CD14-positive monocyte (primary cell): ENCODE measurements around the gene MLC1. TPM values are rescaled to one million over a fixed set of nuclear protein-coding genes. Genes with fewer than 3 reads are reported as not detected.
A peak's percentile ranks its signal among the peaks of the same experiment; 100 is the strongest.

Experiments used
- DNase-seq, 3 donors: peaks; one replicate each; pipeline ENCODE4 v3.0.0-alpha.2; 2011 to 2022
- H2AFZ ChIP-seq: 2 replicates; pipeline ENCODE4 v1.6.0; 2012; ENCODE audit warnings: mild to moderate bottlenecking, low read depth, low read length, inconsistent platforms; ENCODE audit not compliant: insufficient read depth, poor library complexity, severe bottlenecking
- H3K27ac ChIP-seq, 2 donors: 1 replicate in 1 of 2; 2 replicates in 1 of 2; pipeline ENCODE4 v1.5.1; 2012 to 2013; ENCODE audit warnings: low read length in 2 of 2, control low read depth in 1 of 2, inconsistent platforms in 1 of 2, low read depth in 1 of 2, mild to moderate bottlenecking in 1 of 2
- H3K27me3 ChIP-seq, 2 donors: one replicate each; pipeline versions ENCODE4 v1.6.0 to v1.6.1; 2011 to 2013; ENCODE audit warnings: low read length in 2 of 2; ENCODE audit not compliant: control insufficient read depth in 2 of 2, insufficient read depth in 2 of 2
- H3K36me3 ChIP-seq, 2 donors: replicated peaks in 1 of 2; 1 replicate in 1 of 2; 2 replicates in 1 of 2; pipeline versions ENCODE4 v1.5.1 to v1.6.1; 2012 to 2013; ENCODE audit warnings: low read length in 2 of 2, control low read depth in 1 of 2, inconsistent platforms in 1 of 2, mild to moderate bottlenecking in 1 of 2; ENCODE audit not compliant: insufficient read depth in 2 of 2, control insufficient read depth in 1 of 2
- H3K4me1 ChIP-seq, 2 donors: 1 replicate in 1 of 2; 2 replicates in 1 of 2; pipeline versions ENCODE4 v1.5.1 to v1.6.1; 2012 to 2013; ENCODE audit warnings: low read length in 2 of 2, control low read depth in 1 of 2, inconsistent platforms in 1 of 2, mild to moderate bottlenecking in 1 of 2, moderate library complexity in 1 of 2; ENCODE audit not compliant: insufficient read depth in 2 of 2, control insufficient read depth in 1 of 2
- H3K4me2 ChIP-seq: replicated peaks from 2 replicates; pipeline ENCODE3; 2012; ENCODE audit warnings: low read length, moderate library complexity, mild to moderate bottlenecking; ENCODE audit not compliant: poor library complexity, severe bottlenecking; ENCODE audit errors: extremely low read depth
- H3K4me3 ChIP-seq, 3 experiments: fragments of 200-600 bp in 1 of 3; sonication (generic) in 1 of 3; replicated peaks in 1 of 3; 1 replicate in 2 of 3; 2 replicates in 1 of 3; pipeline ENCODE4 v1.5.1; 2011 to 2013; ENCODE audit warnings: low read length in 3 of 3, mild to moderate bottlenecking in 3 of 3, control low read depth in 2 of 3, low read depth in 2 of 3, inconsistent platforms in 1 of 3, moderate library complexity in 1 of 3
- H3K79me2 ChIP-seq: 2 replicates; pipeline ENCODE4 v1.6.0; 2012; ENCODE audit warnings: mild to moderate bottlenecking, control low read depth, inconsistent platforms, low read length, moderate library complexity; ENCODE audit not compliant: insufficient read depth
- H3K9ac ChIP-seq: 2 replicates; pipeline ENCODE4 v1.6.0; 2017; ENCODE audit warnings: low read length, mild to moderate bottlenecking; ENCODE audit not compliant: insufficient read depth, poor library complexity, severe bottlenecking
- H3K9me3 ChIP-seq, 2 donors: replicated peaks in 1 of 2; 1 replicate in 1 of 2; 2 replicates in 1 of 2; pipeline versions ENCODE4 v1.5.1 to v1.6.1; 2012 to 2013; ENCODE audit warnings: low read length in 2 of 2, control low read depth in 1 of 2; ENCODE audit not compliant: control insufficient read depth in 1 of 2, insufficient read depth in 1 of 2
- H4K20me1 ChIP-seq: 2 replicates; pipeline ENCODE4 v1.6.0; 2012; ENCODE audit warnings: mild to moderate bottlenecking, low read length, control low read depth, moderate library complexity; ENCODE audit not compliant: insufficient read depth
- H3K27ac Mint-ChIP-seq, 7 donors: one replicate each; pipeline ENCODE4 v1.8.0; 2020; ENCODE audit warnings: mild to moderate bottlenecking in 7 of 7, mixed read lengths in 7 of 7, moderate library complexity in 6 of 7, inconsistent platforms in 2 of 7
- H3K27me3 Mint-ChIP-seq, 3 donors: one replicate each; pipeline ENCODE4 v1.8.0; 2021 to 2022; ENCODE audit warnings: low read depth in 3 of 3, mild to moderate bottlenecking in 3 of 3, mixed read lengths in 3 of 3, moderate library complexity in 3 of 3, inconsistent platforms in 1 of 3
- H3K36me3 Mint-ChIP-seq, 2 donors: one replicate each; pipeline ENCODE4 v1.8.0; 2020; ENCODE audit warnings: mixed read lengths in 2 of 2, inconsistent platforms in 1 of 2, mild to moderate bottlenecking in 1 of 2
- H3K4me1 Mint-ChIP-seq: one replicate; pipeline ENCODE4 v1.8.0; 2020; ENCODE audit warnings: mild to moderate bottlenecking, mixed read lengths
- H3K4me3 Mint-ChIP-seq, 2 donors: one replicate each; pipeline ENCODE4 v1.8.0; 2020; ENCODE audit warnings: mild to moderate bottlenecking in 2 of 2, mixed read lengths in 2 of 2, moderate library complexity in 1 of 2
- H3K9me3 Mint-ChIP-seq, 7 donors: one replicate each; pipeline ENCODE4 v1.8.0; 2020 to 2022; ENCODE audit warnings: mixed read lengths in 7 of 7, mild to moderate bottlenecking in 6 of 7, moderate library complexity in 6 of 7, inconsistent platforms in 2 of 7
- CTCF ChIP-seq: fragments of 200-600 bp; IDR thresholded peaks from one replicate; pipeline ENCODE4 v1.8.0; 2022; ENCODE audit warnings: antibody characterized with exemption, mild to moderate bottlenecking
- whole genome bisulfite sequencing: methylation state at CpG from one replicate; pipeline ENCODE4 v1.1.5; 2013; ENCODE audit warnings: missing lambda C conversion rate; ENCODE audit not compliant: insufficient coverage; 5-methylcytosine and 5-hydroxymethylcytosine counted together
- intact Hi-C, 2 donors: fragments of 100-400 bp; cut with micrococcal nuclease; formaldehyde crosslinking; loops; one replicate each; pipeline versions ENCODE4 v1.15.0 to v1.15.1; 2023
- polyA plus RNA-seq, 3 donors: library from polyadenylated mRNA; depleted of rRNA in 1 of 3; unstranded in 2 of 3; stranded (reverse) in 1 of 3; fragments of 300-500 nt in 2 of 3; fragments of >200 nt in 1 of 3; fragmentation: Illumina TruSeq in 2 of 3; gene quantifications; 1 replicate in 2 of 3; 2 replicates in 1 of 3; pipeline ENCODE4 v1.2.3, GENCODE V29; 2012 to 2021

Gene MLC1
- polyA plus RNA-seq, 3 donors = 1.6 to 3.6 (median 1.8) TPM

GRCh38 chr22:50112151-50113118 lies 27.2 kb upstream of the MLC1 start:
- Histone ChIP-seq H3K9ac (peak overlapping the region; percentile 44), H3K27me3 (no peaks in the 10 kb centered on the region), H3K4me2 (peak overlapping the region; percentile 67), H3K27ac (peak overlapping the region in 1 of 2 donors; percentile 58), H3K4me1 (peaks cover 11 to 25% of the 10 kb centered on the region in 2 donors), H4K20me1 (no peaks in the 10 kb centered on the region), H3K36me3 (no peaks in the 10 kb centered on the region), H3K9me3 (no peaks in the 10 kb centered on the region), H2AFZ (peak overlapping the region; percentile 78), H3K4me3 (peak overlapping the region in 2 of 3 experiments; percentile 1 to 53), H3K79me2 (no peaks in the 10 kb centered on the region)
- Mint-ChIP-seq H3K36me3 (no peaks in the 10 kb centered on the region), H3K27me3 (peaks cover 2 to 6% (median 6%) of the 10 kb centered on the region in 3 donors), H3K27ac (peak overlapping the region in 4 of 7 donors; percentile 28 to 82 (median 64)), H3K4me1 (peaks cover 24% of the 10 kb centered on the region), H3K9me3 (peaks cover 0 to 2% (median 0%) of the 10 kb centered on the region in 7 donors), H3K4me3 (peak overlapping the region; percentile 71 to 85)
- WGBS = 12% methylated on average over 21 of the region's 28 CpGs
- peak; percentile 26 to 36 (median 29) for DNase-seq
- intact Hi-C loops = no loop called here
- no peak for TF ChIP-seq CTCF

GRCh38 chr22:50111056-50111455 lies 25.8 kb upstream of the MLC1 start:
- 64% methylated on average over 1 of the region's 1 CpG for WGBS
- no peaks in the 10 kb centered on the region for H3K36me3 ChIP-seq
- H3K27me3 Mint-ChIP-seq = peaks cover 2 to 6% (median 4%) of the 10 kb centered on the region in 3 donors
- H3K9me3 Mint-ChIP-seq = peaks cover 0 to 2% (median 0%) of the 10 kb centered on the region in 7 donors
- peak overlapping the region; percentile 43 for H2AFZ ChIP-seq
- H3K4me1 Mint-ChIP-seq = peaks cover 24% of the 10 kb centered on the region
- H3K27me3 ChIP-seq = no peaks in the 10 kb centered on the region
- H3K4me3 Mint-ChIP-seq = no peak overlapping the region
- no peak for TF ChIP-seq CTCF
- no peak overlapping the region for H3K4me3 ChIP-seq
- peaks cover 12 to 25% of the 10 kb centered on the region in 2 donors for H3K4me1 ChIP-seq
- DNase-seq = no peak
- no peak overlapping the region for H3K9ac ChIP-seq
- peak overlapping the region in 2 of 7 donors; percentile 12 to 82 for H3K27ac Mint-ChIP-seq
- H4K20me1 ChIP-seq = no peaks in the 10 kb centered on the region
- H3K79me2 ChIP-seq = no peaks in the 10 kb centered on the region
- intact Hi-C loops = no loop called here
- H3K27ac ChIP-seq = no peak overlapping the region
- no peak overlapping the region for H3K4me2 ChIP-seq
- no peaks in the 10 kb centered on the region for H3K36me3 Mint-ChIP-seq
- no peaks in the 10 kb centered on the region for H3K9me3 ChIP-seq
